Type B pancreatic cell (in vitro differentiated cells): ENCODE measurements around the gene ACTR3C. TPM values are rescaled to one million over a fixed set of nuclear protein-coding genes. Genes with fewer than 3 reads are reported as not detected.

Experiments used
- DNase-seq: peaks from one replicate; pipeline ENCODE4 v3.0.0; 2021; ENCODE audit warnings: mixed read lengths; ENCODE audit not compliant: unreplicated experiment; ENCODE audit errors: extremely low spot score
- H3K27ac Mint-ChIP-seq: 2 replicates; pipeline ENCODE4 v1.8.0; 2021; ENCODE audit warnings: mild to moderate bottlenecking, mixed read lengths
- H3K27me3 Mint-ChIP-seq: 2 replicates; pipeline ENCODE4 v1.8.0; 2021; ENCODE audit warnings: mixed read lengths
- H3K36me3 Mint-ChIP-seq: 2 replicates; pipeline ENCODE4 v1.8.0; 2021; ENCODE audit warnings: mixed read lengths
- H3K4me1 Mint-ChIP-seq: one replicate; pipeline ENCODE4 v1.8.0; 2021; ENCODE audit warnings: mixed read lengths; ENCODE audit not compliant: unreplicated experiment
- H3K4me3 Mint-ChIP-seq: 2 replicates; pipeline ENCODE4 v1.8.0; 2021; ENCODE audit warnings: mild to moderate bottlenecking, mixed read lengths
- H3K9me3 Mint-ChIP-seq: 2 replicates; pipeline ENCODE4 v1.8.0; 2021; ENCODE audit warnings: mixed read lengths
- total RNA-seq: library from RNA; stranded (reverse); gene quantifications from 2 replicates; pipeline ENCODE4 v1.2.1, GENCODE V29; 2021; ENCODE audit warnings: low replicate concordance
- TF ChIP-seq, protein P1 (sequence below): fragments of 200-600 bp; sonication (generic); conservative IDR thresholded peaks from 2 replicates; pipeline ENCODE4 v1.5.0; 2021; ENCODE audit warnings: antibody characterized with exemption, mild to moderate bottlenecking

Gene ACTR3C
- total RNA-seq, 1 donor from 2014 or later: 4.8 TPM

DNA sequence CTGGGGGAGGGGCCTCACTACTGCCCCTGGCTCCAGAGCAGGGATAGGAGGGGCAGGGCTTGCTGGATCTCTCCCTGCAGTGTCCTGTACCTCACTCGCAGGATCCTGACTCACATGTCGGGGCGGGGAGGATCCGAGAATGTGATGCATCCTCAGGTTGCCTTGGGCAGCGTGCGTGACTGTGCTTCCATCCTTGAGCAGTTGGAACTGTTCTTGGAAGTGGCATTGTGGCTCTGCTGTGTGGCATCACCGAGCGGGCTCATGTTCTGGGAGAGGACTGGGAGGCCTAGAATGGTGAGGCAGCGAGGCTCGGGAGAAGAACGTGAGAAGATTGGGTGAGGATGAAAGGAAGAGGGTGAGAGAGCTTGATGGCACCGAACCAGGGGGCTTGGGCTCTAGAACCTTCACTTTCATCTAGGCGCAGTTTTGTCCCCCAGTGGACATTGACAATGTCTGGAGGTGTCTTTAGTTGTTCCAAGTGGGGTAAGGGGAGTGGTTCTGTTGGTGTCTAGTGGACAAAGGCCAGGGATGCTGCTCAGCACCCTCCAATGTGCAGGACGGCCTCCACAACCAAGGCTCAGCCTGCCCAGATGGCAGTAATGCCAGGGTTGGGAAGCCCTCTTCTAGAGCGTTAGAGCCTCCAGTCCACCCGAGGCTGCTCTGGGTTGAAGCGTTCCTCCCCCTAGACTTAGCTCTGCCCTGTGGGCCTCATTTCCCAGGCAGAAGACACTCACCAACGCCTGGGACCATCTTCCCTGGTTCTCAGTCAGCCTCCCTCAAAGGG is 9.7 kb upstream of the ACTR3C start:
- peaks cover 12% of the 10 kb centered on the region for H3K4me1 Mint-ChIP-seq
- H3K4me3 Mint-ChIP-seq: no peak overlapping the region
- no peak for DNase-seq
- no peaks in the 10 kb centered on the region for H3K27me3 Mint-ChIP-seq
- H3K36me3 Mint-ChIP-seq: peaks cover 3% of the 10 kb centered on the region
- TF ChIP-seq, protein P1, sequence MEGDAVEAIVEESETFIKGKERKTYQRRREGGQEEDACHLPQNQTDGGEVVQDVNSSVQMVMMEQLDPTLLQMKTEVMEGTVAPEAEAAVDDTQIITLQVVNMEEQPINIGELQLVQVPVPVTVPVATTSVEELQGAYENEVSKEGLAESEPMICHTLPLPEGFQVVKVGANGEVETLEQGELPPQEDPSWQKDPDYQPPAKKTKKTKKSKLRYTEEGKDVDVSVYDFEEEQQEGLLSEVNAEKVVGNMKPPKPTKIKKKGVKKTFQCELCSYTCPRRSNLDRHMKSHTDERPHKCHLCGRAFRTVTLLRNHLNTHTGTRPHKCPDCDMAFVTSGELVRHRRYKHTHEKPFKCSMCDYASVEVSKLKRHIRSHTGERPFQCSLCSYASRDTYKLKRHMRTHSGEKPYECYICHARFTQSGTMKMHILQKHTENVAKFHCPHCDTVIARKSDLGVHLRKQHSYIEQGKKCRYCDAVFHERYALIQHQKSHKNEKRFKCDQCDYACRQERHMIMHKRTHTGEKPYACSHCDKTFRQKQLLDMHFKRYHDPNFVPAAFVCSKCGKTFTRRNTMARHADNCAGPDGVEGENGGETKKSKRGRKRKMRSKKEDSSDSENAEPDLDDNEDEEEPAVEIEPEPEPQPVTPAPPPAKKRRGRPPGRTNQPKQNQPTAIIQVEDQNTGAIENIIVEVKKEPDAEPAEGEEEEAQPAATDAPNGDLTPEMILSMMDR: no peak
- no peak overlapping the region for H3K27ac Mint-ChIP-seq
- H3K9me3 Mint-ChIP-seq: no peaks in the 10 kb centered on the region

DNA sequence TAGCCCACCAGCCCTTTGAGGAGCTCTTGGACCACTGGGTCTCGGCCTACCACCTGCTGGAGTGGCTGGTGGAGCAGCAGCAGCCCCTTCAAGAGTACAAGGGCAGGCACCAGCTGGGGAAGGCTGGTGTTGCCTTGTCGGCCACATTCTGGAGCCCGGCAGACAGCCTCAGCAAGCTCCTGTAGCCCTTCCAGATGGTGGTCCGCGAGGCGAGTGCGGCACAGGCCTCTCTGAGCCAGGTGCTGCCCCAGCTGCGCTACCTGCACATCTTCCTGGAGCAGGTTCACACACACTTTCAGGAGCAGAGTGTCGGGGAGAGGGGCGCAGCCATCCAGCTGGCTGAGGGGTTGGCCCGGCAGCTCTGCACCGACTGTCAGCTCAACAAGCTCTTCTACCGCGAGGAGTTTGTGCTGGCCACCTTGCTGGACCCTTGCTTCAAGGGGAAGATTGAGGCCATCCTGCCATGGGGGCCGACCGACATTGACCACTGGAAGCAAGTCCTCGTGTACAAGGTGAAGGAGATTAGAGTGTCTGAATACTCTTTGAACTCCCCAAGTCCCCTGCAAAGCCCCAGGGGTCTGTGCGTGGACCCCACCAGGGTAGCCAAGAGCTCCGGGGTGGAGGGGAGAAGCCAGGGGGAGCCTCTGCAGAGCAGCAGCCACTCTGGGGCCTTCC is 7.0 kb upstream of the ACTR3C start:
- no peaks in the 10 kb centered on the region for H3K9me3 Mint-ChIP-seq
- TF ChIP-seq, protein P1: no peak
- H3K36me3 Mint-ChIP-seq: peaks cover 12% of the 10 kb centered on the region
- no peaks in the 10 kb centered on the region for H3K27me3 Mint-ChIP-seq
- H3K27ac Mint-ChIP-seq: no peak overlapping the region
- no peak for DNase-seq
- H3K4me3 Mint-ChIP-seq: no peak overlapping the region
- H3K4me1 Mint-ChIP-seq: peaks cover 5% of the 10 kb centered on the region

DNA sequence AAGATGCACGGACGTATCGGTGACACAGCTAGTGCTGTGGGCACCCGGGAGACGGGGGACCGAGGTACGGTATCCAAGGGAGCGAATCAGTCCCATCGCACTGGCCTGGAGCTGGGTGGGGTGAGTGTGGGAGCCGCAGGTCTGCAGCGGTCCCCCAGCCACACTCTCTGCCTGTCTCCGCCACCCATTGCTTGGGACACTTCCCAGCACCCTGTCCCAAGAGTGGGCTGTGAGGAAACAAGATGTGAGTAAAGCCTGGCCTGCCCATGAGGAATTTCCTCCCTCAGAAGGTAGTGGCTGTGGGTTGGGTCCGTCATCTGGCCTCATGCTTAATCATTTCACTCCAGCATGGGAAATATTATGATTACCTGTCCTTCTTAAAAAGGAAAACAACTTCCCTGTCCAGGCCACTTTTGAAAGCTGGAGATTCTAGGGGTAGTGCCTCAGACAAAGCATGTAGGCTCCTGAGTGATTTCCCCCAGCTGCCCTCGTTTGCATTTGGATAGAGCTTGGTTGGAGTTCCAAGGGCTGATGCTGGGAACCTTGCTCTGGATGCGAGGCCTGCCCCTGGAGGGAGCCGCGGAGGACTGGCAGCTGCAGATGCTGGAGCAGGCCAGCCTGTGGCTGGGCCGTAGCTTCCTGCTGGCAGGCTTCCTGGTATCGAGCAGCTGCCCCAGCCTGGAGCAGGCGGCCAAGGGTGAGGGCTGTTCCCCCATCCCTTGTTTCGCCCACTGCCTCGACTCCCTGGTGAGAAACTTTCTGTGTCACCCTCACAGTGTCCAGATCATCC is 6.2 kb upstream of the ACTR3C start:
- no peak for DNase-seq
- peaks cover 12% of the 10 kb centered on the region for H3K36me3 Mint-ChIP-seq
- H3K9me3 Mint-ChIP-seq: no peaks in the 10 kb centered on the region
- TF ChIP-seq, protein P1: no peak
- H3K27ac Mint-ChIP-seq: no peak overlapping the region
- peaks cover 8% of the 10 kb centered on the region for H3K4me1 Mint-ChIP-seq
- H3K27me3 Mint-ChIP-seq: no peaks in the 10 kb centered on the region
- no peak overlapping the region for H3K4me3 Mint-ChIP-seq

DNA sequence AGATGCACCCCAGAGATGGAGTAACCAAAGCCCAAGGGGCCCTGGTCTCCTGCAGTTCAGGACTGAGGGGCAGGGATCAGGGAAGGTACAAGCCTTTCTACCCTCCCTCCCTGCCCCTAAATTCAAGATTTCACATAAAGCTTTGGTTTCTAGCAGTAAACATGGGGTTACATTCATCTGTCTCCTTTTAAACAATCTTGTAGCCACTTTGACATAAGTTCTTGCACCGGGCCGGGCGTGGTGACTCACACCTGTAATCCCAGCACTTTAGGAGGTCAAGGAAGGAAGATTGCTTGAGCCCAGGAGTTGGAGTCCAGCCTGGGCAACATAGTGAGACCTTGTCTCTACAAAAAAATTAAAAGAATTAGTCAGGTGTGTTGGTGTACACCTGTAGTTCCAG is 4.0 kb upstream of the ACTR3C start:
- H3K36me3 Mint-ChIP-seq: peaks cover 12% of the 10 kb centered on the region
- H3K27me3 Mint-ChIP-seq: no peaks in the 10 kb centered on the region
- H3K4me3 Mint-ChIP-seq: no peak overlapping the region
- TF ChIP-seq, protein P1: no peak
- DNase-seq: no peak
- peaks cover 20% of the 10 kb centered on the region for H3K4me1 Mint-ChIP-seq
- H3K9me3 Mint-ChIP-seq: no peaks in the 10 kb centered on the region
- no peak overlapping the region for H3K27ac Mint-ChIP-seq

DNA sequence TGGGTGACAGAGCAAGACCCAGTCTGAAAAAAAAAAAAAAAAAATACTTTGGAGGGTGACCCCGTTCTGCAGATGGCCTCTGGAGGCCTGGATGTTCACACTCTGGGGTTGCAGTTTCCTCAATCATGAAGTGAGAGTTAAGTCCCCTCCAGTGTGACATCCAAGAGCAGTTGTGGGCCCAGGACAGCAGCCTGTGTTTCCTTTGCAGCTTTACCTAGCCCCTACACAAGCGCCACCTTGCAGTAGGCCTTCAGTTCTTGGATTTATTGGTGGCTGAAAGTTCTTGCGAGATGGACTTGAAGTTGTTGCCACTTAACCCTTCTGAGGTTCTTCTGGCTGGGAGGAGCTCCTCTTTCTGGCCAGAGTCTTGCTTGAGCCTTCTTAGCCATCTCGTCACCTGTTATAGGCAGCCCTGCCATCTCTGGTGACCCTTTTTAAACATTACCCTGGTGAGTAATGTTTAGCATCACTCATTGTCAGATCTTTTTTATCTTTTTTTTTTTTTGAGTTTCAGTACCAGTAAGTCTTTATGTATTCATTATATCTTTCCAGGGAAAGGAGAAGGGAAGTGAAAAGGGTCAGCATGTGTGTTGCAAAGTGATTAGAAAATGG is 3.4 kb upstream of the ACTR3C start:
- Mint-ChIP-seq H3K27me3 (no peaks in the 10 kb centered on the region), H3K27ac (no peak overlapping the region), H3K36me3 (peaks cover 12% of the 10 kb centered on the region), H3K4me1 (peaks cover 20% of the 10 kb centered on the region), H3K4me3 (no peak overlapping the region), H3K9me3 (no peaks in the 10 kb centered on the region)
- DNase-seq: no peak
- TF ChIP-seq, protein P1: no peak
